Measurements from ENCODE around the gene CADM4.

GRCh38 chr19:43634068-43634467, 5.6 kb downstream of the CADM4 start:
- TF ChIP-seq CBX8 (IDR thresholded peaks at IDR 0.05; ENCODE audit: borderline replicate concordance, low read depth, low read length) (no peak), POLR2AphosphoS5 (IDR thresholded peaks at IDR 0.05; ENCODE audit: low read depth, low read length) (no peak), FOSL1 (IDR thresholded peaks at IDR 0.05; ENCODE audit: insufficient read depth, low read depth, low read length) (no peak), POLR2A (IDR thresholded peaks at IDR 0.05; ENCODE audit: control extremely low read depth in 1 of 2, low read depth in 2 of 2, low read length in 2 of 2) (no peak), POU5F1 (IDR thresholded peaks at IDR 0.05; ENCODE audit: low read depth, low read length) (no peak), CHD2 (IDR thresholded peaks at IDR 0.05; ENCODE audit: low read length) (no peak), NRF1 (IDR thresholded peaks at IDR 0.05; ENCODE audit: low read depth, low read length) (no peak), EGR1 (IDR thresholded peaks at IDR 0.05; ENCODE audit: borderline replicate concordance, low read depth, low read length) (no peak)
- TF ChIP-seq, protein P1, sequence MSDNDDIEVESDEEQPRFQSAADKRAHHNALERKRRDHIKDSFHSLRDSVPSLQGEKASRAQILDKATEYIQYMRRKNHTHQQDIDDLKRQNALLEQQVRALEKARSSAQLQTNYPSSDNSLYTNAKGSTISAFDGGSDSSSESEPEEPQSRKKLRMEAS (IDR thresholded peaks at IDR 0.05) = no peak
- TF ChIP-seq, protein P2, sequence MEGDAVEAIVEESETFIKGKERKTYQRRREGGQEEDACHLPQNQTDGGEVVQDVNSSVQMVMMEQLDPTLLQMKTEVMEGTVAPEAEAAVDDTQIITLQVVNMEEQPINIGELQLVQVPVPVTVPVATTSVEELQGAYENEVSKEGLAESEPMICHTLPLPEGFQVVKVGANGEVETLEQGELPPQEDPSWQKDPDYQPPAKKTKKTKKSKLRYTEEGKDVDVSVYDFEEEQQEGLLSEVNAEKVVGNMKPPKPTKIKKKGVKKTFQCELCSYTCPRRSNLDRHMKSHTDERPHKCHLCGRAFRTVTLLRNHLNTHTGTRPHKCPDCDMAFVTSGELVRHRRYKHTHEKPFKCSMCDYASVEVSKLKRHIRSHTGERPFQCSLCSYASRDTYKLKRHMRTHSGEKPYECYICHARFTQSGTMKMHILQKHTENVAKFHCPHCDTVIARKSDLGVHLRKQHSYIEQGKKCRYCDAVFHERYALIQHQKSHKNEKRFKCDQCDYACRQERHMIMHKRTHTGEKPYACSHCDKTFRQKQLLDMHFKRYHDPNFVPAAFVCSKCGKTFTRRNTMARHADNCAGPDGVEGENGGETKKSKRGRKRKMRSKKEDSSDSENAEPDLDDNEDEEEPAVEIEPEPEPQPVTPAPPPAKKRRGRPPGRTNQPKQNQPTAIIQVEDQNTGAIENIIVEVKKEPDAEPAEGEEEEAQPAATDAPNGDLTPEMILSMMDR (IDR thresholded peaks at IDR 0.05; ENCODE audit: control extremely low read depth in 1 of 3, insufficient read depth in 1 of 3, low read depth in 1 of 3, low read length in 3 of 3) = no peak
